Myocyte (in vitro differentiated cells): ENCODE results near the gene FOXP1. TPM values are rescaled to one million over a fixed set of nuclear protein-coding genes. Genes with fewer than 3 reads are reported as not detected.

ENCODE experiments used
- DNase-seq: peaks from one replicate; pipeline ENCODE4 v3.0.0-alpha.2; 2012; ENCODE audit warnings: low read depth
- total RNA-seq: library from RNA; depleted of rRNA; stranded (reverse); fragments of >200 nt; gene quantifications from 2 replicates; pipeline ENCODE4 v1.2.3, GENCODE V29; 2014

FOXP1 gene
- total RNA-seq, 1 donor from 2014 or later: 28.8 TPM

- no peak for DNase-seq
Observed at GRCh38 chr3:71225002-71225684, 358.4 kb downstream of the FOXP1 start.

GRCh38 chr3:71219744-71220638, 363.5 kb downstream of the FOXP1 start:
- no peak for DNase-seq

- DNase-seq: no peak
Observed at GRCh38 chr3:71218508-71218907, 365.0 kb downstream of the FOXP1 start.

GRCh38 chr3:71217640-71218222, 365.8 kb downstream of the FOXP1 start:
- DNase-seq: no peak

- no peak for DNase-seq
Observed at GRCh38 chr3:71215351-71215750, 368.2 kb downstream of the FOXP1 start.

- no peak for DNase-seq
Observed at GRCh38 chr3:71214797-71215196, 368.7 kb downstream of the FOXP1 start.

GRCh38 chr3:71214016-71214415, 369.5 kb downstream of the FOXP1 start:
- no peak for DNase-seq

- DNase-seq: no peak
Observed at GRCh38 chr3:71211083-71211482, 372.4 kb downstream of the FOXP1 start.

GRCh38 chr3:71210257-71211007, 373.1 kb downstream of the FOXP1 start:
- DNase-seq: peak; percentile 16

- no peak for DNase-seq
Observed at GRCh38 chr3:71208211-71209095, 375.1 kb downstream of the FOXP1 start.

- no peak for DNase-seq
Observed at GRCh38 chr3:71207632-71208031, 375.9 kb downstream of the FOXP1 start.

GRCh38 chr3:71206305-71207165, 377.0 kb downstream of the FOXP1 start:
- no peak for DNase-seq

GRCh38 chr3:71203727-71204488, 379.6 kb downstream of the FOXP1 start:
- DNase-seq: no peak

GRCh38 chr3:71202848-71203533, 380.5 kb downstream of the FOXP1 start:
- no peak for DNase-seq

GRCh38 chr3:71201939-71202338, 381.6 kb downstream of the FOXP1 start:
- DNase-seq: peak; percentile 34

GRCh38 chr3:71197841-71198565, 385.5 kb downstream of the FOXP1 start:
- DNase-seq: peak; percentile 84

- peak; percentile 76 for DNase-seq
Observed at GRCh38 chr3:71195492-71195891, 388.0 kb downstream of the FOXP1 start.
